ENCODE results near the gene AKAP4.

- no peak for TF ChIP-seq CTCF (IDR thresholded peaks at IDR 0.05)
- no peak for TF ChIP-seq ZFX (IDR thresholded peaks at IDR 0.05; ENCODE audit: borderline replicate concordance)
Observed at GRCh38 chrX:50169717-50170116, 31.1 kb downstream of the AKAP4 start.
